CD8-positive, alpha-beta memory T cell (primary cell): ENCODE measurements around the gene GMPPA. TPM values are rescaled to one million over a fixed set of nuclear protein-coding genes. Genes with fewer than 3 reads are reported as not detected.

Source experiments
- CTCF ChIA-PET: fragments of 350-600 bp; sonication (Branson Sonifier 250); formaldehyde crosslinking; loops from one replicate; lab custom pipeline; 2021; ENCODE audit warnings: antibody characterized with exemption; lab: Charles Lee
- POLR2A ChIA-PET: fragments of 350-600 bp; sonication (Branson Sonifier 250); formaldehyde crosslinking; loops from one replicate; lab custom pipeline; 2021; ENCODE audit warnings: antibody characterized with exemption; lab: Charles Lee
- DNase-seq, 5 donors: peaks; one replicate each; pipeline versions ENCODE4 v3.0.0 to v3.0.0-alpha.2; 2020 to 2022; ENCODE audit warnings: mixed read lengths in 1 of 5
- H3K27ac ChIP-seq: one replicate; pipeline ENCODE4 v1.7.0; 2013; ENCODE audit warnings: low read depth, mild to moderate bottlenecking, low read length, moderate library complexity
- H3K27me3 ChIP-seq: 2 replicates; pipeline ENCODE4 v1.7.0; 2013; ENCODE audit warnings: low read length, mild to moderate bottlenecking; ENCODE audit not compliant: insufficient read depth, poor library complexity, severe bottlenecking
- H3K36me3 ChIP-seq: 2 replicates; pipeline ENCODE4 v1.7.0; 2013; ENCODE audit warnings: mild to moderate bottlenecking, low read length, moderate library complexity; ENCODE audit not compliant: insufficient read depth
- H3K4me1 ChIP-seq: 2 replicates; pipeline ENCODE4 v1.7.0; 2013; ENCODE audit warnings: mild to moderate bottlenecking, low read length, moderate library complexity; ENCODE audit not compliant: insufficient read depth
- H3K4me3 ChIP-seq: 2 replicates; pipeline ENCODE4 v1.7.0; 2013; ENCODE audit warnings: mild to moderate bottlenecking, low read length
- H3K9me3 ChIP-seq: 2 replicates; pipeline ENCODE4 v1.7.0; 2013; ENCODE audit warnings: mild to moderate bottlenecking, low read length
- H3K27ac Mint-ChIP-seq, 8 donors: one replicate each; pipeline ENCODE4 v1.8.0; 2020 to 2021; ENCODE audit warnings: mixed read lengths in 8 of 8, mild to moderate bottlenecking in 6 of 8, inconsistent platforms in 3 of 8, moderate library complexity in 3 of 8
- H3K27me3 Mint-ChIP-seq, 2 donors: one replicate each; pipeline ENCODE4 v1.8.0; 2020 to 2021; ENCODE audit warnings: mixed read lengths in 2 of 2, mild to moderate bottlenecking in 1 of 2, moderate library complexity in 1 of 2
- H3K36me3 Mint-ChIP-seq, 3 donors: one replicate each; pipeline ENCODE4 v1.8.0; 2020 to 2021; ENCODE audit warnings: mixed read lengths in 3 of 3, inconsistent platforms in 1 of 3, mild to moderate bottlenecking in 1 of 3
- H3K4me1 Mint-ChIP-seq, 3 donors: one replicate each; pipeline ENCODE4 v1.8.0; 2020 to 2021; ENCODE audit warnings: mixed read lengths in 3 of 3, inconsistent platforms in 1 of 3, mild to moderate bottlenecking in 1 of 3
- H3K4me3 Mint-ChIP-seq, 7 donors: one replicate each; pipeline ENCODE4 v1.8.0; 2020 to 2021; ENCODE audit warnings: mixed read lengths in 7 of 7, mild to moderate bottlenecking in 6 of 7, moderate library complexity in 4 of 7, inconsistent platforms in 2 of 7
- H3K9me3 Mint-ChIP-seq, 5 donors: one replicate each; pipeline ENCODE4 v1.8.0; 2020 to 2022; ENCODE audit warnings: mixed read lengths in 5 of 5, mild to moderate bottlenecking in 3 of 5, moderate library complexity in 2 of 5, inconsistent platforms in 1 of 5
- polyA plus RNA-seq: library from polyadenylated mRNA; unstranded; fragments of 300-500 nt; fragmentation: Illumina TruSeq; gene quantifications from one replicate; pipeline ENCODE4 v1.2.3, GENCODE V29; 2021
- total RNA-seq, 2 experiments: library from RNA; stranded (reverse); gene quantifications; one replicate each; pipeline ENCODE4 v1.2.3, GENCODE V29; 2021

The GMPPA gene
- total and polyA plus RNA-seq, 3 experiments from 2014 or later = 32.5 to 37.1 (median 36.9) TPM

- Histone ChIP-seq H3K27ac (peak overlapping the region; percentile 69), H3K36me3 (no peaks in the 10 kb centered on the region), H3K4me1 (peaks cover 18% of the 10 kb centered on the region), H3K9me3 (no peaks in the 10 kb centered on the region), H3K4me3 (peak overlapping the region; percentile 81), H3K27me3 (no peaks in the 10 kb centered on the region)
- H3K9me3 Mint-ChIP-seq = no peaks in the 10 kb centered on the region
- peak overlapping the region; percentile 66 to 92 (median 80) for H3K27ac Mint-ChIP-seq
- H3K4me3 Mint-ChIP-seq = peak overlapping the region; percentile 81 to 94 (median 86)
- DNase-seq = no peak
- peaks cover 4 to 7% of the 10 kb centered on the region in 2 donors for H3K27me3 Mint-ChIP-seq
- ChIA-PET CTCF (interaction anchor here (1.0 to 6.7 kb wide), 8 partner anchors 11 to 99 kb away, joined by 3 to 44 read pairs (median 4); a partner anchor contains a TSS), POLR2A (interaction anchor here (1.1 kb wide), 1 partner anchor 1956 kb away, joined by 4 read pairs; no protein-coding TSS in a partner anchor)
- peaks cover 22 to 30% (median 27%) of the 10 kb centered on the region in 3 donors for H3K4me1 Mint-ChIP-seq
- H3K36me3 Mint-ChIP-seq = peaks cover 0 to 12% (median 2%) of the 10 kb centered on the region in 3 donors
Observed at GRCh38 chr2:219542931-219543595, 44.4 kb downstream of the GMPPA start.

GRCh38 chr2:219543596-219544358 lies 45.1 kb downstream of the GMPPA start, which contains the start of the genes CHPF and TMEM198:
CHPF (minus strand) TSS chr2:219543809; CDS start chr2:219543538, 271 bp downstream.
TMEM198 (plus strand) TSS chr2:219544028; CDS start chr2:219544728, 700 bp downstream.
- peak within 1 kb of the TSS; percentile 69 for H3K27ac ChIP-seq
- no peaks in the 10 kb centered on the region for H3K9me3 Mint-ChIP-seq
- no peaks in the 10 kb centered on the region for H3K9me3 ChIP-seq
- ChIA-PET CTCF (interaction anchor here (1.2 to 6.7 kb wide), 6 partner anchors 10 to 98 kb away, joined by 3 to 44 read pairs (median 8); a partner anchor contains a TSS), POLR2A (interaction anchor here (1.1 kb wide), 1 partner anchor 1955 kb away, joined by 4 read pairs; no protein-coding TSS in a partner anchor)
- H3K27me3 Mint-ChIP-seq = peaks cover 4 to 14% of the 10 kb centered on the region in 2 donors
- DNase-seq = peak; percentile 84 to 94 (median 88)
- H3K4me1 ChIP-seq = peaks cover 18% of the 10 kb centered on the region
- H3K27ac Mint-ChIP-seq = peak within 1 kb of the TSS; percentile 73 to 92 (median 86)
- H3K36me3 ChIP-seq = no peaks in the 10 kb centered on the region
- peak within 1 kb of the TSS; percentile 81 for H3K4me3 ChIP-seq
- H3K4me1 Mint-ChIP-seq = peaks cover 22 to 30% (median 27%) of the 10 kb centered on the region in 3 donors
- no peaks in the 10 kb centered on the region for H3K27me3 ChIP-seq
- peak within 1 kb of the TSS; percentile 81 to 94 (median 86) for H3K4me3 Mint-ChIP-seq
- H3K36me3 Mint-ChIP-seq = peaks cover 0 to 9% (median 2%) of the 10 kb centered on the region in 3 donors

GRCh38 chr2:219544567-219544966 lies 45.9 kb downstream of the GMPPA start:
- no peaks in the 10 kb centered on the region for H3K27me3 ChIP-seq

GRCh38 chr2:219545295-219545942 lies 46.7 kb downstream of the GMPPA start:
- ChIA-PET CTCF (interaction anchor here (0.8 kb wide), 1 partner anchor 16 kb away, joined by 3 read pairs; no protein-coding TSS in a partner anchor), POLR2A (interaction anchor here (0.8 kb wide), 1 partner anchor 237 kb away, joined by 3 read pairs; no protein-coding TSS in a partner anchor)
- H3K27me3 ChIP-seq = no peaks in the 10 kb centered on the region
- H3K4me1 Mint-ChIP-seq = peaks cover 22 to 30% (median 27%) of the 10 kb centered on the region in 3 donors
- H3K4me3 ChIP-seq = no peak overlapping the region
- no peak for DNase-seq
- peaks cover 0 to 5% (median 2%) of the 10 kb centered on the region in 3 donors for H3K36me3 Mint-ChIP-seq
- H3K27ac Mint-ChIP-seq = peak overlapping the region in 2 of 8 donors; percentile 73 to 85
- peaks cover 10 to 29% of the 10 kb centered on the region in 2 donors for H3K27me3 Mint-ChIP-seq
- H3K27ac ChIP-seq = no peak overlapping the region
- H3K4me3 Mint-ChIP-seq = peak overlapping the region in 5 of 7 donors; percentile 76 to 85 (median 81)
- H3K9me3 ChIP-seq = no peaks in the 10 kb centered on the region
- no peaks in the 10 kb centered on the region for H3K9me3 Mint-ChIP-seq
- peaks cover 18% of the 10 kb centered on the region for H3K4me1 ChIP-seq
- H3K36me3 ChIP-seq = no peaks in the 10 kb centered on the region

More at GRCh38 chr2:219544567-219544966, 45.9 kb downstream of the GMPPA start:
- no peak for DNase-seq
- peaks cover 22 to 30% (median 27%) of the 10 kb centered on the region in 3 donors for H3K4me1 Mint-ChIP-seq
- peak overlapping the region in 7 of 8 donors; percentile 64 to 90 (median 84) for H3K27ac Mint-ChIP-seq
- peak overlapping the region; percentile 76 to 86 (median 81) for H3K4me3 Mint-ChIP-seq
- ChIA-PET CTCF (interaction anchor here (0.8 to 6.7 kb wide), 5 partner anchors 9 to 97 kb away, joined by 3 to 44 read pairs (median 12); no protein-coding TSS in a partner anchor), POLR2A (interaction anchor here (0.8 kb wide), 1 partner anchor 237 kb away, joined by 3 read pairs; no protein-coding TSS in a partner anchor)
- peaks cover 0 to 7% (median 2%) of the 10 kb centered on the region in 3 donors for H3K36me3 Mint-ChIP-seq
- H3K27me3 Mint-ChIP-seq = peaks cover 4 to 22% of the 10 kb centered on the region in 2 donors
- Histone ChIP-seq H3K4me3 (no peak overlapping the region), H3K9me3 (no peaks in the 10 kb centered on the region), H3K27ac (no peak overlapping the region), H3K4me1 (peaks cover 18% of the 10 kb centered on the region), H3K36me3 (no peaks in the 10 kb centered on the region)
- H3K9me3 Mint-ChIP-seq = no peaks in the 10 kb centered on the region

- Histone ChIP-seq H3K4me1 (peaks cover 18% of the 10 kb centered on the region), H3K27me3 (no peaks in the 10 kb centered on the region), H3K36me3 (no peaks in the 10 kb centered on the region), H3K9me3 (no peaks in the 10 kb centered on the region), H3K4me3 (no peak overlapping the region), H3K27ac (no peak overlapping the region)
- Mint-ChIP-seq H3K4me3 (peak overlapping the region in 2 of 7 donors; percentile 2 to 81), H3K27me3 (peaks cover 14 to 34% of the 10 kb centered on the region in 2 donors), H3K4me1 (peaks cover 23 to 31% (median 27%) of the 10 kb centered on the region in 3 donors), H3K9me3 (no peaks in the 10 kb centered on the region), H3K27ac (peak overlapping the region in 1 of 8 donors; percentile 73), H3K36me3 (peaks cover 0 to 2% (median 2%) of the 10 kb centered on the region in 3 donors)
- CTCF ChIA-PET = no interaction called here
- no peak for DNase-seq
- POLR2A ChIA-PET = no interaction called here
Observed at GRCh38 chr2:219545943-219546352, 47.3 kb downstream of the GMPPA start.

- no peak overlapping the region for H3K27ac Mint-ChIP-seq
- no peak overlapping the region for H3K4me3 ChIP-seq
- H3K9me3 ChIP-seq = no peaks in the 10 kb centered on the region
- POLR2A ChIA-PET = no interaction called here
- H3K9me3 Mint-ChIP-seq = no peaks in the 10 kb centered on the region
- peaks cover 13 to 23% (median 16%) of the 10 kb centered on the region in 3 donors for H3K4me1 Mint-ChIP-seq
- no peak overlapping the region for H3K4me3 Mint-ChIP-seq
- no peaks in the 10 kb centered on the region for H3K36me3 Mint-ChIP-seq
- no peak for DNase-seq
- H3K4me1 ChIP-seq = peaks cover 3% of the 10 kb centered on the region
- no peak overlapping the region for H3K27ac ChIP-seq
- peaks cover 10% of the 10 kb centered on the region for H3K27me3 ChIP-seq
- CTCF ChIA-PET = no interaction called here
- H3K36me3 ChIP-seq = no peaks in the 10 kb centered on the region
- H3K27me3 Mint-ChIP-seq = peaks cover 26 to 41% of the 10 kb centered on the region in 2 donors
Observed at GRCh38 chr2:219547621-219548020, 48.9 kb downstream of the GMPPA start.

- Histone ChIP-seq H3K4me1 (peaks cover 7% of the 10 kb centered on the region), H3K9me3 (no peaks in the 10 kb centered on the region), H3K36me3 (no peaks in the 10 kb centered on the region), H3K27ac (no peak overlapping the region), H3K27me3 (peaks cover 23% of the 10 kb centered on the region), H3K4me3 (no peak overlapping the region)
- H3K4me3 Mint-ChIP-seq = peak overlapping the region in 1 of 7 donors; percentile 35
- DNase-seq = no peak
- H3K27ac Mint-ChIP-seq = no peak overlapping the region
- H3K27me3 Mint-ChIP-seq = peaks cover 37 to 51% of the 10 kb centered on the region in 2 donors
- H3K4me1 Mint-ChIP-seq = peaks cover 10 to 26% (median 18%) of the 10 kb centered on the region in 3 donors
- POLR2A ChIA-PET = no interaction called here
- CTCF ChIA-PET = interaction anchor here (0.8 to 1.5 kb wide), 4 partner anchors 11 to 94 kb away, joined by 3 to 5 read pairs (median 4); partner anchors contain the start of gene STK11IP
- H3K36me3 Mint-ChIP-seq = no peaks in the 10 kb centered on the region
- no peaks in the 10 kb centered on the region for H3K9me3 Mint-ChIP-seq
Observed at GRCh38 chr2:219548990-219549389, 50.3 kb downstream of the GMPPA start.
